ENCODE data around the gene ATE1.
"Not testable (repeated sequence)": the region's sequence is repeated elsewhere in the genome, so short reads cannot be mapped to it uniquely, and the experiment has no call there.

ATE1 gene

DNA sequence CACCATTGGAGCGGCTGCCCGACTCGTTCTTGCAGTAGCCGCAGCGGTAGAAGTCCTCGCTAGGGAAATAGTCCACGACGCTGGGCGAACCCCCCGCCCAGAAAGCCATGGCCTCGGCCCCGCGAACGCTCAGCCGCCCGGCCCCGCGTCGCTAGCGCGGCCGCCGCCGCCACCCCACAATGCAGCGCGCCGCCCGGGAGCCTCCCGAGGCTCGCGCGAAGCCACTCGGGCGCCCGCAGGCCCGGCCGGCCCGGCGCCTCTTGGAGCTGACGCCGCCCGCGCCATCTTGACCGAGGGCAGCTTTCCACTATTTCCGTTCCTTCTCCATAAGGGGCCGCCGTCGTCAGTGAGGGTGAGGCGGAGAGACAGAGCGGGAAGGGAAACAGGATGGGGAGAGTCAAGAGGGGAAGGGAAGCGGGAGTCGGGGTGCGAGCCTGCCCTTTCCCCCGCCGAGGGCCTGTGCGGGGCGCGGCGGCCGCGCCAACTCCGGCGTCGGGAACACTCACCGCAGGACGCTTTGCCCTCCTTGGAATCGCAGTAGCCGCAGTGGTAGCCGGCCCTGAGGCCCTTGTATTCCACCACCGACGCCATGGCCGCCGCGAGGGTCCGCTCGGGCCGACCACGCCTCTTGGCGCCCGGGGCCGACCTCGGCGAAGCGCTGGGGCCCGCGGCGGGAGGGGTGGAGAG lies at the start of gene ATE1:
Gene ATE1, minus strand, starts transcription at position 191 of the 687 bp plus-strand sequence. Its CDS starts 82 bp downstream, at position 109.
- peak; percentile 84 for DNase-seq

DNA sequence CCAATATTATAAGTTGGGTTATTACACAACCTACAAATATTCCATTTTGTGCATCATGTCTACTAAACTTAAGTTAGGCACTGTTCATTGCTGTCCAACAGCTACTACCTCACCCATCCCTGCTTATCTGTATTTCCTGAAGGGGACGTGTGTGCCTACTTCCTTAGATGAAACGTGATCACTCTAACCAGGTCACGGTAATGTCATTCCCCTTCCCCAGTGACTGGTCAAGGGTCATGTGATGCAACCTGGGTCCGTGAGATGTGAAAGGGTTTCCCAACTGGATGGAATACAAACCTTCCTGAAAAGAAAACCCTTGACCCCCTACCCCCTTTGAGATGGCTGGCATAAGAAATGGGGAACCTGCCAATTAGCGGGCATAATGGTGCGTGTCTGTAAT lies 48.8 kb upstream of the ATE1 start:
- no peak for DNase-seq

DNA sequence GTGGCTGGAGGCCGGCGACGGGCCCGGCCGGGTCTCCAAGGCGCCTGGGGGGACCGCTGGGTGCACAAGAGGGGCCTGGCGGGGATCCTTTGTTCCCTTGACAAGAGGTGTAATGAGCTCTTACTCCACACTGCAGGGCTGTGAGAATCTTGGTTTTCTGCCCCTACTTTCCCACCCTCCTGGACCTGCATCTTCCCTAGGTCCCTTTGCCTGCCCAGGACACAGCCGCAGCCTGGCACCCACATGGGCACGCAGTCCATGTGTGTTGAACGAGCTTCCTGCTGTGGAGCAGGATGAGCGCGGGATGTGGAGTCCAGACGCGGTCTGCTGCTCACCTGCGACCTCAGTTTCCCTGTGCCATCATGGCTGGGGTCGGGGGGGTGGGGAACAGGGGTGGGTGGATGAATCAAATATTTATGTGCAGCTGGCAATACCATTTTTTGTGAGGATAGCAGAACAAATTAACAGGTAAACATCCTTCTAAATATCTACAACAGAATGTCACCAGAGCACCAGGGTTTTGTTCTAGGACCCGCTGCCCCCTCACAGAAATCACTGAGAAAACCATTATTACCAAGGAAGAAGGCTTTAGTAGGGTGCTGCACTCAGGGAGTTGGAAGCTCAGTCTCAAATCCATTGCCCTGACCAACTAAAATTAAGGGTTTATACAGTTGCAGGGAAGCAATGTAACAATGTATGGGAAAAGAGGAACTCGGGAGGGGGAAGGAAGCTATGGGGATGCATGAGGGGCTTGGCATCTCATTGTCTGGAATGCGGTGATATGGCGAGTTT lies 47.7 kb upstream of the ATE1 start:
- DNase-seq, result no peak

GRCh38 chr10:121974535-121975294 lies 46.9 kb upstream of the ATE1 start, which contains the start of gene NSMCE4A:
NSMCE4A (minus strand) TSS chr10:121975217; CDS start chr10:121975165, 52 bp downstream.
- peak; percentile 74 for DNase-seq

DNA sequence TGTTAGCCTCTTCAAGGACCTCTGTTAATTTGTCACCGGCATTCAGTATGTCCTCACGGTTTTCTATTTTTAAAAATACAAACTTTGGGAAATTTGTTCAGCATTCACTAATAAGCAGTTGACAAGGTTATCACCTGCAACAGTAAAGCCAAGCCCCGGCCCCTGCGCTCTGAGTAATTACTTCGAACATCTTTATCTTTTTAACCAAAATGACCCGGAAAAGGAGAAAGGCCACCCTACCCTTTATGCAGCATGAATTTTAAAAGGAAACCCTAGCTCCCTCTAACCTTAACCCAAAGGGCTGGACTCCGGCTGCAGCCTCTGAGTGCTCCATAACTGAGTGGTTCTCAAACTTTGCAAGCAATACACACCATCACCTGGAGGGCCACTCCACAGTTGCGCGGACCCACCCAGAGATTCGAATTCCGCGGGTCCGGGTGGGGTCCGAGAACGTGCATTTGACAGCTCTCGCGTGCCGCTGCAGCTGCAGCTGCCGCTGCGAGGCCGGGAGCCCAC lies 46.2 kb upstream of the ATE1 start:
- no peak for DNase-seq

GRCh38 chr10:121969086-121969485 lies 41.3 kb upstream of the ATE1 start:
- DNase-seq, result not testable (repeated sequence)

DNA sequence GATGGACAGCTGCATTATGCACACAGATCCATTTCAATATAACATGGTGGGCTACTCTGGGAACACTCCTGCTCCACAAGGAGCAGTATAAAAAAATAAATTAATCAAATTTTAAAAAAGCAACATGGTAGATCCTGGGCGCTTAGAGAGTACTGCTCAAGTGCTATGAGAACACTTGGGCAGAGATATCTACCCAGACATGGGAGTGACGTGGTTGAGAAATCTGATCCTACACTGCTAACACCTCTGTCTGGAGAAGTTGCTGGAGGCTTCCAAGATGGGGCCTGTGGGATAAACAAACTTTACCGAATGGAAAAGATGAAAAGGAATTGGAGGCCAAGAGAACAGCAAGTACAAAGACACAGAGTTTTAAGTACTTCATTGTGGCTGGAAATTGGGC lies 38.2 kb upstream of the ATE1 start:
- no peak for DNase-seq

DNA sequence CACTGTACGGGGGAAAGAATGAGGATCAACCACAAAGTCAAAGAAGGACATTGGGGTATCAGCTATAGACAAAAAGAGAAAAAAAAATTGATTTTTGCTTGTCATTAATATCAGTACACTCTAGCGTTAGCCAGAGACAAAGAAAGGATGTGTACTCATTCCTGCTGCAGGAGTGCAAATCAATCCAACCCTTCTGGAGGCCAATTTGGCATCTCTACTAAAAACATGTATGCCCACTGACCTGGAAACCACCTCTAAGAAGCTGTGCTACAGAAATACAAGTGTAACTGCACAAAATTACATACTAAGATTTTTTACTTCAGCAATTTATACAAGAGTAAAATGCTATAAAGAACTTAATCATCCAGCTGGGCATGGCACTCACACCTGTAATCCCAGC lies 33.6 kb upstream of the ATE1 start:
- no peak for DNase-seq

- DNase-seq, result no peak
Measured at GRCh38 chr10:121959671-121960070, 31.8 kb upstream of the ATE1 start.

- DNase-seq, result no peak
Measured at GRCh38 chr10:121956111-121957061, 28.6 kb upstream of the ATE1 start.

DNA sequence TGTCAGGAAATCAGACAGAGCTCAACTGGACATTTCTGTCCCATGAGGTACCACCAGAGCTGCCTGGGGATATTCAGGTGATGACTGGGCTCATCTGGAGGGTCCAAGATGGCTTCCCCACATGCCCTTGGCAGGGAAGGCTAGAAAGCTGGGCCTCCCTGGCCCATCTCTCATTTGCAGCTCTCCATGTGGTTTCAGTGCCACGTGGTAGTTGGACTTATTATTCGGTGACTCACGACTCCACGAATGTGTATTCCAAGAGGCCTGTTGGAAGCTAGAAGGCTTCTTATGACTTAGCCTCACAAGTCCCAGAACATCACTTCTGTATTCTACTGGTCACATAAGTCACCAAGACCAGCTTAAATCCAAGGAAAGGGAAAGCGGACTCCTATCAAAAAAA lies 24.4 kb upstream of the ATE1 start:
- DNase-seq, result no peak

GRCh38 chr10:121949451-121949850 lies 21.6 kb upstream of the ATE1 start:
- no peak for DNase-seq

DNA sequence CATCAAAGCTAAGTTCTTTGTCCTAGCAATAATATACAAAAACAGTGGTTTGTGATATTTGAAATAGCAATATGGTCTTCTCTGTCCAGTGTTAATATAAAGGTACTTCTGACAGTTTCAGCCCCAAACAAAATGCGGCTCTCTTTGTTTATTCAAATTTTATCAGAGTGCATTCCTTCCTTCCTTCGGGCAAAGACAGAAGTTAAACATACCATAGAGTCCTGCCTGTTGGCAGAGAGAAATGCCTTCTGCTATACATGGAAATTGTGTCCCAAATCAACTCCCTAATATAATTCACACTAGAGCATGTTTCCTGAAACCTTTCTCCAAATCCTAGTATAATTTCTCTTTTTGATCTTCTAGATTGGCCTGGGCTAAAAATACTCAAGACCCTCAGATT lies 21.2 kb upstream of the ATE1 start:
- no peak for DNase-seq

GRCh38 chr10:121947343-121948330 lies 19.8 kb upstream of the ATE1 start:
- no peak for DNase-seq

GRCh38 chr10:121942749-121943416 lies 15.1 kb upstream of the ATE1 start:
- DNase-seq, result no peak

DNA sequence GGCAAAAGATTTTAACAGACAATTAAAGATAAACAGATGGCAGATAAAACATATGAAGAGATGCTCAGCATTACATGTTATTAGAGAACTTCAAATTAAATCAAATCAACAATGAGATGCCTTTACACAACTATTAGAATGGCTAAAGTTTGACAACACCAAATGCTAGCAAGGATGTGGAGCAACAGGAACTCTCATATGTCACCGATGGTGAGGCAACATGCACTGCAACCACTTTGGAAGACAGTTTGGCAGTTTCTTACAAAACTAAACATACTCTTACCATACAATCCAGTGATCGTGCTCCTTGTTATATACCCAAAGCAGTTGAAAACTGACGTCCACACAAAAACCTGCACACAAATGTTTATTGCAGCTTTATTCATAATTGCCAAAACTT lies 13.7 kb upstream of the ATE1 start:
- no peak for DNase-seq

DNA sequence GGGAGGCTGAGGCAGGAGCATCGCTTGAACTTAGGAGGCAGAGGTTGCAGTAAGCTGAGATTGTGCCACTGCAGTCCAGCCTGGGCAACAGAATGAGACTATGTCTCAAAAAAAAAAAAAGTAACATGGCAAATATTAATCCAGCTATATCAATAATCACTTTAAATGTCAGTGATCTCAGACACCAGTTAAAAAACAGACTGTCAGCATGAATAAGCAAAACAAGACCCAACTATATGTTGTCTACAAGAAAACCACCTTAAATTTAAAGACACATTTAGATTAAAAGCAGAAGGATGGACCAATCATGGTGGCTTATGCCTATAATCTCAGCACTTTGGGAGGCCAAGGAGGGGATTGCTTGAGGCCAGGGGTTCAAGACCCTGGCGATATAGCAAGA lies 8.5 kb upstream of the ATE1 start:
- no peak for DNase-seq

DNA sequence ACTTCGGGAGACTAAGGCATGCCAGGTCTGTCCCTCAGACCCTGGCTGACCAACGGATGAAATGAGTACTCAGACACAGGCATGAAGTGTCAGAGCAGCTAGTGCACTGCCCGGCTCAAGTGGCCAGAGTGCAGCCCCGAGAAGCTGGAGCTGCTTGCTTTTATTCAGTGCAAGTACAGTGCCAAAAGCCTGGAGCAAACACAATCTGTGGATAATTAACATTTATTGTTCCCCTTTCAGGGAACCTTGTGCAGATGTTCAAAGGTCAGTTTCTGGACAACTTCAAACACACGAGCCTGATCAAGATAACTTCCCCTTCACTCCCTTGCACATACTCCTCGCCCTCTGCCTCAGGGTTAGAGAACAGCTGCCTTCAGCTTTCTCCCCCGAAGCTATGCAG lies 7.9 kb upstream of the ATE1 start:
- no peak for DNase-seq

- DNase-seq, result not testable (repeated sequence)
Measured at GRCh38 chr10:121930268-121931085, 2.6 kb upstream of the ATE1 start.
